ENCODE measurements around the gene CAD.
A peak's percentile ranks its signal among the peaks of the same experiment; 100 is the strongest.

CAD gene

DNA sequence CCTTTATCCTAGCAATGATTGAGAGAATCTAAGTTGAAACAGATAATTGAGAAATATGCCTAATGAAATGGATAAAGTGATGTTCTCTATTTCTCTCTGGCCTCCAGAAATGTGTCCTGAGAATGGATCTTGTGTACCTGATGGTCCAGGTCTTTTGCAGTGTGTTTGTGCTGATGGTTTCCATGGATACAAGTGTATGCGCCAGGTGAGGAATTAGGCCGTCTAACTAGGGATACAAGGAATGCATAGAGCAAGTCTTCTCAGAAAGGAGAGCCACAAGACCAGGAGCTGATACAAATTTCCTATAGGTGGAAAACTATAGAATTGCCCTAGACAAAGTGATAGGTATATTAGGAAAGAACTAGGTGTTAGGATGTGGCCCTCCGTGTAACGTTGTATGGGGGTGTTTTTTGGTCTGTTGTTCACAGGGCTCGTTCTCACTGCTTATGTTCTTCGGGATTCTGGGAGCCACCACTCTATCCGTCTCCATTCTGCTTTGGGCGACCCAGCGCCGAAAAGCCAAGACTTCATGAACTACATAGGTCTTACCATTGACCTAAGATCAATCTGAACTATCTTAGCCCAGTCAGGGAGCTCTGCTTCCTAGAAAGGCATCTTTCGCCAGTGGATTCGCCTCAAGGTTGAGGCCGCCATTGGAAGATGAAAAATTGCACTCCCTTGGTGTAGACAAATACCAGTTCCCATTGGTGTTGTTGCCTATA is 592 bp upstream of the CAD start:
- peak overlapping the region; percentile 85 for H3K4me3 ChIP-seq (ENCODE audit: low read depth, low read length)
- TF ChIP-seq, protein P1, sequence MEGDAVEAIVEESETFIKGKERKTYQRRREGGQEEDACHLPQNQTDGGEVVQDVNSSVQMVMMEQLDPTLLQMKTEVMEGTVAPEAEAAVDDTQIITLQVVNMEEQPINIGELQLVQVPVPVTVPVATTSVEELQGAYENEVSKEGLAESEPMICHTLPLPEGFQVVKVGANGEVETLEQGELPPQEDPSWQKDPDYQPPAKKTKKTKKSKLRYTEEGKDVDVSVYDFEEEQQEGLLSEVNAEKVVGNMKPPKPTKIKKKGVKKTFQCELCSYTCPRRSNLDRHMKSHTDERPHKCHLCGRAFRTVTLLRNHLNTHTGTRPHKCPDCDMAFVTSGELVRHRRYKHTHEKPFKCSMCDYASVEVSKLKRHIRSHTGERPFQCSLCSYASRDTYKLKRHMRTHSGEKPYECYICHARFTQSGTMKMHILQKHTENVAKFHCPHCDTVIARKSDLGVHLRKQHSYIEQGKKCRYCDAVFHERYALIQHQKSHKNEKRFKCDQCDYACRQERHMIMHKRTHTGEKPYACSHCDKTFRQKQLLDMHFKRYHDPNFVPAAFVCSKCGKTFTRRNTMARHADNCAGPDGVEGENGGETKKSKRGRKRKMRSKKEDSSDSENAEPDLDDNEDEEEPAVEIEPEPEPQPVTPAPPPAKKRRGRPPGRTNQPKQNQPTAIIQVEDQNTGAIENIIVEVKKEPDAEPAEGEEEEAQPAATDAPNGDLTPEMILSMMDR (IDR thresholded peaks at IDR 0.05; ENCODE audit: low read depth, low read length, missing control alignments) = no peak
- no peak for DNase-seq (ENCODE audit: low read depth)

DNA sequence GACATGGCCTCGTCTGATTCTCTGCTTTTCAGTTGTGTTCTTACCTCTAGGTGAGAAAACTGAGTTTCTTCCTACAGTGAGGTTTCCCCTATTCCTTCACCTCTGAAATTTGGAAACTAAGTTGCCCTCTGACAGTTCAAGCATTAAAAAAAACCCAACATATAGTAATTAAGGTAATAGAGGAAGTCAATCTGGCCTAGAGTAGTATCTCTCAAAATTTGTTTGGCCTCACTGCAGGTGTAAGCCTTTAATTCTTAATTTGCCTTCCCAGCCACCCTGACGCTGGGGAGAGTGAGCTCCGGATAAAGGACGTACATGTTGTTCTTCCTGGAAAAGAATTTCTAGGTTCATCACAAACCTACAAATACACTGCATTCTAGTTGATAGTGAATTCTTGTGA is 1.4 kb downstream of the CAD start:
- TF ChIP-seq, protein P1 (IDR thresholded peaks at IDR 0.05; ENCODE audit: low read depth, low read length, missing control alignments) = no peak
- peak overlapping the region; percentile 85 for H3K4me3 ChIP-seq (ENCODE audit: low read depth, low read length)
- DNase-seq (ENCODE audit: low read depth) = no peak

DNA sequence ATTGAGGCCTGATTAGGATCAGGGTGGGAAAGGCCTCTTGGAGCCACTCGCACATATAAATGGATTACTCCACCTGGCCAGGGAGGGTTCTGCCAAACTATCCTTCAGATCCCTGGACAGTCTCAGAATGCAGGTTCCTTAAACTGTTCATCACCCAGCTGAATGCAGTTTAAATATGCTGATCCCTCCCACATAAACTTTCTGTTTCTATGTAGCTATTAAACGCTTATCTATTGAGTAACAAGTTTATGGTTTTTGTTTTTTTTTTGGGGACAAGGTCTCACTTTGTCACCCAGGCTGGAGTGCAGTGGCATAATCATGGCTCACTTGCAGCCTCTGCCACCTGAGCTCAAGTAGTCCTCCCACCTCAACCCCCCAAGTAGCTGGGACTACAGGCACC is 1.9 kb downstream of the CAD start:
- DNase-seq (ENCODE audit: low read depth) = no peak
- H3K4me3 ChIP-seq (ENCODE audit: low read depth, low read length) = no peak overlapping the region; the same call in 1 of the 2 replicates
- TF ChIP-seq, protein P1 (IDR thresholded peaks at IDR 0.05; ENCODE audit: low read depth, low read length, missing control alignments) = no peak

DNA sequence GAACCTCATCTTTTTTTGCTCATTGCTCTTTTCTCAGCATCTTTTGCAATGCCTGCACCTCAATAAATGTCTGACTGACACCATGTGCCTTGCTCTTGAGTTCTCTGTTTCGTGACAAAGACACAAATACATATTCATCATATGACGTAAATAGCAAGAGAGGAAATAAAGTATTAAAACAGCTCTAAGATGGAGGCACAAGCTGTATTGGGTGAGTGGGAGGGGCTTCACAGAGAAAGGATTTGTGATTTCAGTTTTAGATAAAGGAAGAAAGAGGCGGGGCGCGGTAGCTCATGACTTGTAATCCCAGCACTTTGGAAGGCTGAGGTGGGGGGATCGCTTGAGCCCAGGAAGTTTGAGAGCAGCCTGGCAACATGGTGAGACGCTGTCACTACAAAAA is 2.9 kb downstream of the CAD start:
- TF ChIP-seq, protein P1 (IDR thresholded peaks at IDR 0.05; ENCODE audit: low read depth, low read length, missing control alignments) = no peak
- DNase-seq (ENCODE audit: low read depth) = no peak
- H3K4me3 ChIP-seq (ENCODE audit: low read depth, low read length) = no peak overlapping the region

DNA sequence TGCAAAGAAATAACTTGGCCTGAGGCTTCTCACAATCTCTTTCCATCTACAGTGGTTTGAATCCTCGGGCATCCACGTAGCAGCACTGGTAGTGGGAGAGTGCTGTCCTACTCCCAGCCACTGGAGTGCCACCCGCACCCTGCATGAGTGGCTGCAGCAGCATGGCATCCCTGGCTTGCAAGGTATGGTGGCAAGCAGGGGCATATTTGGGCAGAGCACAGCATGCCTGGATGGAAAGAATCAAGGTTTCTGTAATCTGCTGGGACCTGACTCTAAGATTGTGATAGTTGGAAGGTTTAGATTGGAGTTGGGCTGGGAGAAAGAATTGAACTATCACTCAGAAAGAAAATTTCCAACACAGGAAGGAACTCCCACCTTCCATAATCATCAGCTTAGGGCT is 4.0 kb downstream of the CAD start:
- H3K4me3 ChIP-seq (ENCODE audit: low read depth, low read length) = no peak overlapping the region
- no peak for DNase-seq (ENCODE audit: low read depth)
- TF ChIP-seq, protein P1 (IDR thresholded peaks at IDR 0.05; ENCODE audit: low read depth, low read length, missing control alignments) = no peak

DNA sequence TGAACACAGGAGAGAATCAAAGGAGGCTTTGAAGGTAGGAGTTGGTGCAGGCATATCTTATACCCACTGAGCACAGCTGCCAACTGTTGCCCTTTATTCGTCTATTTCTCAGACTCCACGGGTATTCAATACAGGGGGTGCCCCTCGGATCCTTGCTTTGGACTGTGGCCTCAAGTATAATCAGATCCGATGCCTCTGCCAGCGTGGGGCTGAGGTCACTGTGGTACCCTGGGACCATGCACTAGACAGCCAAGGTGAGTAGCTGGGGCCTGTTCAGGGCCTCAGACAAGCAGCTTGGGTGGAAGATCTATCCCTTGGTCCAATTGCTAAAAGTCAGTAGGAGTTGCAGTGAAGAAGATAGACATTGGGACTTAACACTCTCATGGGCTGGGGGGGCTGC is 5.2 kb downstream of the CAD start:
- TF ChIP-seq, protein P1 (IDR thresholded peaks at IDR 0.05; ENCODE audit: low read depth, low read length, missing control alignments) = no peak
- no peak overlapping the region for H3K4me3 ChIP-seq (ENCODE audit: low read depth, low read length)
- DNase-seq (ENCODE audit: low read depth) = no peak

DNA sequence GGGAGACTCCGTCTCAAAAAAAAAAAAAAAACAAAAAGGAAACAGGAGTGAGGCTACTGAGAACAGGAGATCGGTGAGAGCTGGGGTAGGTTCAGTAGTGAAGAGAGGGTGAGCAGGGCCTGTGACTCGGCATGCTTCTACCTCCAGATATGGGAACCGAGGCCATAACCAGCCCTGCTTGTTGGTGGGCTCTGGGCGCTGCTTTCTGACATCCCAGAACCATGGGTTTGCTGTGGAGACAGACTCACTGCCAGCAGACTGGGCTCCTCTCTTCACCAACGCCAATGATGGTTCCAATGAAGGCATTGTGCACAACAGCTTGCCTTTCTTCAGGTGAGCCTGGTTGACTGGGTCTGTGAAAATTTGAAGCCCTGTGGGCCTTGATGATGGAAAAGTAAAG is 6.2 kb downstream of the CAD start:
- H3K4me3 ChIP-seq (ENCODE audit: low read depth, low read length) = no peak overlapping the region
- TF ChIP-seq, protein P1 (IDR thresholded peaks at IDR 0.05; ENCODE audit: low read depth, low read length, missing control alignments) = no peak

More for the DNA sequence above, 6.2 kb downstream of the CAD start:
- no peak for DNase-seq (ENCODE audit: low read depth)
